ENCODE data around the gene STK26. TPM values are rescaled to one million over a fixed set of nuclear protein-coding genes. Genes with fewer than 3 reads are reported as not detected.
"Not testable (repeated sequence)": the region's sequence is repeated elsewhere in the genome, so short reads cannot be mapped to it uniquely, and the experiment has no call there.

Gene STK26
- total and polyA plus RNA-seq, 2 of the 4 experiments (the other 2 are of a cell fraction), result 0.17 to 0.18 TPM

- H3K36me3 ChIP-seq (ENCODE audit: control insufficient read depth, insufficient read depth, low read length); H4K5ac ChIP-seq (ENCODE audit: low read depth, low read length); BruUV-seq (replicated peaks); H3K9me1 ChIP-seq (ENCODE audit: insufficient read depth, low read length); H3K14ac ChIP-seq (replicated peaks; ENCODE audit: low read depth, low read length); H4K8ac ChIP-seq (ENCODE audit: low read depth in 2 of 2, low read length in 2 of 2); H3K56ac ChIP-seq (ENCODE audit: extremely low read depth, insufficient read depth, low read length); H4K20me1 ChIP-seq (ENCODE audit: insufficient read depth, low read length); H3K4ac ChIP-seq (ENCODE audit: low read depth, low read length); DNase-seq; in situ Hi-C loops (cut with MboI; ENCODE audit: low sequenced_read_pairs); H2BK120ac ChIP-seq (ENCODE audit: low read depth, low read length); ATAC-seq (ENCODE audit: low read depth); H3K4me3 ChIP-seq (ENCODE audit: insufficient read depth, low read depth, low read length); H2AK5ac ChIP-seq (ENCODE audit: low read depth, low read length); H3K23ac ChIP-seq (ENCODE audit: low read depth, low read length); H3K4me2 ChIP-seq (ENCODE audit: low read depth, low read length); H2AFZ ChIP-seq (replicated peaks; ENCODE audit: low read length, poor library complexity); CTCF ChIA-PET; H2BK5ac ChIP-seq (ENCODE audit: low read depth, low read length, poor library complexity, severe bottlenecking); H3K4me1 ChIP-seq (ENCODE audit: control insufficient read depth, insufficient read depth, low read length); H3K27me3 ChIP-seq (ENCODE audit: control insufficient read depth, insufficient read depth, low read length); H3K18ac ChIP-seq (ENCODE audit: low read depth, low read length); H2AK9ac ChIP-seq (replicated peaks; ENCODE audit: low read depth, low read length, poor library complexity); intact Hi-C loops (cut with micrococcal nuclease); H3K27ac ChIP-seq (ENCODE audit: insufficient read depth, low read length); H4K91ac ChIP-seq (ENCODE audit: insufficient read depth, low read depth, low read length); H2BK20ac ChIP-seq (ENCODE audit: low read depth, low read length); H3K9ac ChIP-seq (ENCODE audit: low read depth, low read length); dilution Hi-C loops (cut with HindIII; ENCODE audit: low sequenced_read_pairs, unreplicated experiment); POLR2A ChIA-PET (ENCODE audit: unreplicated experiment); H2BK15ac ChIP-seq (ENCODE audit: low read depth, low read length); H3K9me3 ChIP-seq (ENCODE audit: control insufficient read depth, insufficient read depth, low read length); H3K79me1 ChIP-seq (ENCODE audit: low read depth in 1 of 2, low read length in 2 of 2): not testable (repeated sequence)
Observed at GRCh38 chrX:132051778-132052177, 28.7 kb downstream of the STK26 start.
